H1 (cell line): ENCODE results near the gene CHD6. TPM values are rescaled to one million over a fixed set of nuclear protein-coding genes. Genes with fewer than 3 reads are reported as not detected.

Experiments
- CTCF ChIA-PET: fragments of 300-600 bp; sonication (Branson Sonifier 250); formaldehyde crosslinking; loops from one replicate; lab custom pipeline; 2021; ENCODE audit not compliant: partially characterized antibody; lab: Charles Lee
- POLR2A ChIA-PET: fragments of 300-600 bp; sonication (Branson Sonifier 250); formaldehyde crosslinking; loops from one replicate; lab custom pipeline; 2021; ENCODE audit warnings: inconsistent platforms; ENCODE audit not compliant: partially characterized antibody; lab: Charles Lee
- DNase-seq, 2 experiments: peaks; one replicate each; pipeline versions ENCODE4 v3.0.0 to v3.0.0-alpha.2; 2010 to 2022; ENCODE audit warnings: low spot score in 2 of 2, low read depth in 1 of 2, mixed read lengths in 1 of 2
- FAIRE-seq: peaks from 2 replicates; lab custom pipeline; 2011; peaks lifted over from hg19 to GRCh38; lab: Jason Lieb, UNC
- H2AFZ ChIP-seq: 2 replicates; pipeline ENCODE4 v1.8.1; 2012; ENCODE audit warnings: low read length, inconsistent platforms
- H2AK5ac ChIP-seq: 2 replicates; pipeline ENCODE4 v1.6.1; 2013; ENCODE audit warnings: low read depth, low read length
- H2BK120ac ChIP-seq: replicated peaks from 2 replicates; pipeline ENCODE3; 2013; ENCODE audit warnings: low read depth, low read length, inconsistent platforms
- H2BK12ac ChIP-seq: 2 replicates; pipeline ENCODE4 v1.6.1; 2013; ENCODE audit warnings: low read depth, low read length
- H2BK15ac ChIP-seq: 2 replicates; pipeline ENCODE4 v1.6.1; 2013; ENCODE audit warnings: low read length
- H2BK20ac ChIP-seq: 2 replicates; pipeline ENCODE4 v1.6.1; 2013; ENCODE audit warnings: low read length
- H2BK5ac ChIP-seq: 2 replicates; pipeline ENCODE4 v1.6.1; 2013; ENCODE audit warnings: low read depth, low read length
- H3K14ac ChIP-seq: 2 replicates; pipeline ENCODE4 v1.6.1; 2013; ENCODE audit warnings: inconsistent platforms; ENCODE audit not compliant: insufficient read length
- H3K18ac ChIP-seq: 2 replicates; pipeline ENCODE4 v1.6.1; 2013; ENCODE audit warnings: low read length; ENCODE audit errors: extremely low read depth
- H3K23ac ChIP-seq: 2 replicates; pipeline ENCODE4 v1.6.1; 2013; ENCODE audit warnings: inconsistent platforms; ENCODE audit not compliant: insufficient read length
- H3K23me2 ChIP-seq: 2 replicates; pipeline ENCODE4 v1.6.1; 2013; ENCODE audit warnings: low read depth, low read length
- H3K27ac ChIP-seq: 2 replicates; pipeline ENCODE4 v1.6.1; 2011; ENCODE audit warnings: low read depth, low read length, inconsistent platforms
- H3K27me3 ChIP-seq, 4 experiments: replicated peaks in 1 of 4; 1 replicate in 1 of 4; 2 replicates in 3 of 4; pipeline versions ENCODE4 v1.6.1 to v1.8.1; 2011 to 2013; ENCODE audit warnings: low read length in 3 of 4, mild to moderate bottlenecking in 3 of 4, inconsistent platforms in 2 of 4, mixed read lengths in 2 of 4, moderate library complexity in 1 of 4; ENCODE audit not compliant: control insufficient read depth in 3 of 4, insufficient read depth in 3 of 4; ENCODE audit errors: extremely low read depth in 1 of 4
- H3K36me3 ChIP-seq, 4 experiments: 2 replicates each; pipeline versions ENCODE4 v1.6.1 to v1.8.1; 2011 to 2013; ENCODE audit warnings: mild to moderate bottlenecking in 4 of 4, low read length in 3 of 4, moderate library complexity in 2 of 4, control low read depth in 1 of 4, inconsistent platforms in 1 of 4; ENCODE audit not compliant: insufficient read depth in 4 of 4, control insufficient read depth in 2 of 4
- H3K4ac ChIP-seq: replicated peaks from 2 replicates; pipeline ENCODE3; 2013; ENCODE audit warnings: low read length, low read depth, mixed read lengths, inconsistent platforms; ENCODE audit not compliant: insufficient read length
- H3K4me1 ChIP-seq, 4 experiments: replicated peaks in 1 of 4; 1 replicate in 1 of 4; 2 replicates in 3 of 4; pipeline versions ENCODE4 v1.6.1 to v1.8.1; 2011 to 2013; ENCODE audit warnings: low read length in 3 of 4, inconsistent platforms in 2 of 4, mixed read lengths in 1 of 4; ENCODE audit not compliant: insufficient read depth in 4 of 4, control insufficient read depth in 3 of 4
- H3K4me2 ChIP-seq, 2 experiments: 2 replicates each; pipeline versions ENCODE4 v1.6.1 to v1.8.1; 2011 to 2013; ENCODE audit warnings: low read depth in 2 of 2, low read length in 2 of 2, control low read depth in 1 of 2, inconsistent platforms in 1 of 2, mild to moderate bottlenecking in 1 of 2; ENCODE audit not compliant: insufficient read depth in 1 of 2
- H3K4me3 ChIP-seq, 4 experiments: fragments of 200-600, 300-600 bp in 1 of 4; sonication (generic), shearing (Covaris generic), sonication (Bioruptor Twin) in 1 of 4; 2 replicates each; pipeline versions ENCODE4 v1.5.1 to v1.8.1; 2011 to 2016; ENCODE audit warnings: low read length in 4 of 4, low read depth in 3 of 4, control low read depth in 2 of 4, inconsistent platforms in 2 of 4, mild to moderate bottlenecking in 2 of 4, mixed read lengths in 1 of 4, moderate library complexity in 1 of 4; ENCODE audit not compliant: insufficient read depth in 2 of 4; ENCODE audit errors: extremely low read depth in 1 of 4
- H3K56ac ChIP-seq: replicated peaks from 2 replicates; pipeline ENCODE3; 2013; ENCODE audit warnings: low read depth, mild to moderate bottlenecking, mixed read lengths, low read length, inconsistent platforms; ENCODE audit not compliant: insufficient read length
- H3K79me1 ChIP-seq: 2 replicates; pipeline ENCODE4 v1.6.1; 2013; ENCODE audit warnings: low read depth, low read length, control low read depth
- H3K79me2 ChIP-seq, 2 experiments: 2 replicates each; pipeline versions ENCODE4 v1.6.1 to v1.8.1; 2012 to 2013; ENCODE audit warnings: low read length in 2 of 2, mild to moderate bottlenecking in 2 of 2, inconsistent platforms in 1 of 2; ENCODE audit not compliant: insufficient read depth in 2 of 2, control insufficient read depth in 1 of 2
- H3K9ac ChIP-seq, 4 experiments: replicated peaks in 1 of 4; 1 replicate in 1 of 4; 2 replicates in 3 of 4; pipeline versions ENCODE4 v1.6.1 to v1.8.1; 2011 to 2013; ENCODE audit warnings: low read depth in 3 of 4, low read length in 3 of 4, control low read depth in 2 of 4, mild to moderate bottlenecking in 2 of 4, moderate library complexity in 2 of 4, inconsistent platforms in 1 of 4; ENCODE audit errors: extremely low read depth in 1 of 4
- H3K9me3 ChIP-seq, 2 experiments: 2 replicates each; pipeline versions ENCODE4 v1.6.1 to v1.8.1; 2012 to 2013; ENCODE audit warnings: mild to moderate bottlenecking in 2 of 2, moderate library complexity in 2 of 2, control low read depth in 1 of 2, inconsistent platforms in 1 of 2, low read depth in 1 of 2, low read length in 1 of 2, mixed read lengths in 1 of 2; ENCODE audit not compliant: insufficient read depth in 2 of 2
- H4K20me1 ChIP-seq, 2 experiments: replicated peaks in 1 of 2; 2 replicates each; pipeline versions ENCODE3 to v1.8.1; 2011 to 2013; ENCODE audit warnings: inconsistent platforms in 2 of 2, low read length in 2 of 2, mild to moderate bottlenecking in 1 of 2; ENCODE audit not compliant: insufficient read depth in 2 of 2, control insufficient read depth in 1 of 2
- H4K5ac ChIP-seq: 2 replicates; pipeline ENCODE4 v1.6.1; 2013; ENCODE audit warnings: low read length, low read depth, mixed read lengths, inconsistent platforms; ENCODE audit not compliant: insufficient read length
- H4K8ac ChIP-seq: 2 replicates; pipeline ENCODE4 v1.8.0; 2013; ENCODE audit warnings: mild to moderate bottlenecking, moderate library complexity, low read length, inconsistent platforms; ENCODE audit not compliant: insufficient read depth; ENCODE audit errors: extremely low read depth
- H4K91ac ChIP-seq: replicated peaks from 2 replicates; pipeline ENCODE3; 2013; ENCODE audit warnings: low read length, mixed read lengths, inconsistent platforms; ENCODE audit not compliant: insufficient read length
- CBX5 ChIP-seq: fragments of 300-800, 300-1000 bp; sonication (generic); IDR thresholded peaks from 2 replicates; pipeline ENCODE4 v1.7.1; 2016; ENCODE audit warnings: antibody characterized with exemption, low read length, low read depth
- CREB1 ChIP-seq: IDR thresholded peaks from 2 replicates; pipeline ENCODE4 v1.6.1; 2012; ENCODE audit warnings: inconsistent platforms
- HDAC2 ChIP-seq, 2 experiments: fragments of 300-600 bp in 1 of 2; sonication (generic) in 1 of 2; IDR thresholded peaks; 2 replicates each; pipeline ENCODE4 v1.6.1; 2011 to 2012; ENCODE audit warnings: low read depth in 2 of 2, low read length in 2 of 2, mild to moderate bottlenecking in 2 of 2, moderate library complexity in 2 of 2, borderline replicate concordance in 1 of 2, inconsistent platforms in 1 of 2
- JUN ChIP-seq: IDR thresholded peaks from 2 replicates; pipeline ENCODE4 v1.6.1; 2011; ENCODE audit warnings: low read depth, mild to moderate bottlenecking, improper control_type of control experiment, low read length
- MAFK ChIP-seq: IDR thresholded peaks from 2 replicates; pipeline ENCODE4 v1.6.1; 2012; ENCODE audit warnings: low read depth, mild to moderate bottlenecking, improper control_type of control experiment, low read length
- NRF1 ChIP-seq: IDR thresholded peaks from 2 replicates; pipeline ENCODE4 v1.6.1; 2011; ENCODE audit warnings: mild to moderate bottlenecking, low read depth, low read length, improper control_type of control experiment
- SAP30 ChIP-seq: fragments of 300-600 bp; sonication (generic); IDR thresholded peaks from 2 replicates; pipeline ENCODE4 v1.7.1; 2012; ENCODE audit warnings: low read length, moderate library complexity, mild to moderate bottlenecking, inconsistent platforms; ENCODE audit not compliant: insufficient read depth, insufficient replicate concordance
- SIX5 ChIP-seq: IDR thresholded peaks from 2 replicates; pipeline ENCODE4 v1.6.1; 2011; ENCODE audit warnings: mild to moderate bottlenecking, low read depth, low read length
- SRF ChIP-seq: IDR thresholded peaks from 2 replicates; pipeline ENCODE4 v1.6.1; 2011; ENCODE audit warnings: mild to moderate bottlenecking, low read depth, low read length, moderate library complexity
- ZNF274 ChIP-seq: IDR thresholded peaks from 2 replicates; pipeline ENCODE4 v1.7.0; 2012; ENCODE audit warnings: low read length, borderline replicate concordance; ENCODE audit errors: extremely low read depth
- WGBS, 2 experiments: shearing (Covaris generic) in 1 of 2; methylation state at CpG; one replicate each; pipeline versions ENCODE4 v1.1.6 to v1.1.7; 2013 to 2015; ENCODE audit warnings: low lambda C conversion rate in 2 of 2, mixed read lengths in 2 of 2, inconsistent platforms in 1 of 2, low coverage in 1 of 2, missing lambda C conversion rate in 1 of 2; ENCODE audit not compliant: insufficient replicate concordance in 2 of 2, insufficient coverage in 1 of 2, insufficient read length in 1 of 2; ENCODE audit errors: extremely low coverage in 1 of 2, missing lambda C conversion rate in 1 of 2; 5-methylcytosine and 5-hydroxymethylcytosine counted together
- polyA plus RNA-seq, 7 experiments: library from polyadenylated mRNA; depleted of rRNA in 3 of 7; stranded (reverse) in 5 of 7; unstranded in 2 of 7; fragments of >200 nt in 5 of 7; fragments of 200-250 nt in 2 of 7; gene quantifications; 1 replicate in 5 of 7; 2 replicates in 1 of 7; 4 replicates in 1 of 7; pipeline versions ENCODE4 v1.2.1 to v1.2.3, GENCODE V29; 2011 to 2013; ENCODE audit warnings: missing spikeins in 2 of 7, mixed read lengths in 2 of 7
- total RNA-seq: library from RNA; stranded (reverse); fragmentation: NEBNext Ultra II Directional; extraction: Animal tissue kit (Norgen Biotek cat#: 25700); gene quantifications from 2 replicates; pipeline ENCODE4 v1.2.1, GENCODE V29; 2021
- TF ChIP-seq, protein P1 (sequence below): IDR thresholded peaks from 2 replicates; pipeline ENCODE4 v1.6.1; 2012; ENCODE audit warnings: inconsistent platforms
- TF ChIP-seq, protein P2 (sequence below): IDR thresholded peaks from 2 replicates; pipeline ENCODE4 v1.6.1; 2012; ENCODE audit warnings: inconsistent platforms

Gene CHD6
- total and polyA plus RNA-seq, 2 of the 8 experiments (the other 6 are each of a cell fraction or from before 2014, with no cell fraction given): 11.1 to 62.9 TPM

DNA sequence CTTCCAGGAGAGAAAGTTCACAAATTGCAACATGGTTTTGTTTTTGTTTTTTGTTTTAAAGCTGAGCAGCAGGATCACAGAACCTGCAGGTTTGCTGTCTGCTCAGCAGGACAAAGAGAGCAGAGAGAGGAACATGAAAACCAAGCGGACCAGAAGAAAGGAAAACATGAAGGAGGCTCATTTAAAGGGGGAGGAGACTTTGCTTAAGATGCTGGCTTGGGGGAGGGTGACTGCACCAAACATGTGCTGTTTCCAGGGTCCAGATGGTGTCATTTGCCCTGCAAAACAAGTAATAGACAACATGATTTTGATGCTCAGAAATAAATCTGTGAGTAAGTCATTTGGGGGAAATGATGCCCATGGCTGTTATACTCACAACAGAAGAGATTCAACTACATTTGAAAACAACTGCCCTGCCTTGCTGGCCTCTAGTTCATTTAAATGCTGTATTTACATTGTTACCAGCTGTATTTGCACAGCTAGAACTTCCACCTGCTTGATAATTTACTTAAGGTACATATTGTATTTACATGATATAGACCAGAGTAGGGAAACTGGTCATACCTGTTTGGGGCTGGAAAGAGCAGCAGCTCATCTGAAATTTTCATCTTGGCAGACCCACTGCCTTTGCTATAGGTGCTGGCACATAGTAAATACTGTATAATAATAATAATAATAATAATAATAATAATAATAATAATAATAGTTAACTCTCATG, 32.2 kb upstream of the CHD6 start:
- Histone ChIP-seq H3K27ac (no peak overlapping the region), H2AK5ac (no peak overlapping the region), H3K9ac (no peak overlapping the region), H2BK12ac (no peak overlapping the region), H3K4me2 (peak overlapping the region; percentile 19 to 47), H3K18ac (no peak overlapping the region), H3K79me2 (no peaks in the 10 kb centered on the region), H4K91ac (no peak overlapping the region), H3K4ac (no peak overlapping the region), H4K5ac (no peak overlapping the region), H2BK15ac (no peak overlapping the region), H2BK5ac (no peak overlapping the region), H3K23ac (no peak overlapping the region), H3K4me3 (0 out of 8 replicates have a peak overlapping the region, but pooled peaks of 1 of the 4 experiments have one; percentile 7), H3K14ac (no peak overlapping the region), H3K4me1 (peaks cover 2 to 19% (median 6%) of the 10 kb centered on the region in 4 experiments; a peak in 4 of 7 replicates), H3K79me1 (no peaks in the 10 kb centered on the region), H3K23me2 (no peaks in the 10 kb centered on the region), H2BK20ac (no peak overlapping the region), H3K9me3 (no peaks in the 10 kb centered on the region), H2BK120ac (no peak overlapping the region), H3K27me3 (no peaks in the 10 kb centered on the region), H3K36me3 (no peaks in the 10 kb centered on the region), H2AFZ (peak overlapping the region; percentile 97), H4K8ac (no peak overlapping the region), H4K20me1 (no peaks in the 10 kb centered on the region), H3K56ac (no peak overlapping the region)
- FAIRE-seq (no peak), DNase-seq (no peak)
- CTCF ChIA-PET: interaction anchor here (0.5 to 0.7 kb wide), 2 partner anchors 43 to 326 kb away, joined by 3 read pairs; no protein-coding TSS in a partner anchor
- 69% methylated on average over 1 of the region's 1 CpG; no CpG with 5 or more reads in 1 of the 2 experiments for WGBS, 2 experiments
- POLR2A ChIA-PET: interaction anchor here (0.7 to 1.4 kb wide), 5 partner anchors 10 to 32 kb away, joined by 3 to 4 read pairs (median 3); partner anchors contain the start of gene CHD6
- TF ChIP-seq ZNF274 (no peak), SAP30 (no peak), SRF (no peak), CREB1 (no peak), HDAC2 (IDR thresholded peaks at IDR 0.05; ENCODE audit: borderline replicate concordance in 1 of 2, low read depth in 2 of 2, low read length in 2 of 2) (no peak), SIX5 (no peak), CBX5 (no peak), JUN (no peak), MAFK (no peak), NRF1 (no peak)
- TF ChIP-seq, protein P1, sequence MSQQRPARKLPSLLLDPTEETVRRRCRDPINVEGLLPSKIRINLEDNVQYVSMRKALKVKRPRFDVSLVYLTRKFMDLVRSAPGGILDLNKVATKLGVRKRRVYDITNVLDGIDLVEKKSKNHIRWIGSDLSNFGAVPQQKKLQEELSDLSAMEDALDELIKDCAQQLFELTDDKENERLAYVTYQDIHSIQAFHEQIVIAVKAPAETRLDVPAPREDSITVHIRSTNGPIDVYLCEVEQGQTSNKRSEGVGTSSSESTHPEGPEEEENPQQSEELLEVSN: no peak
- TF ChIP-seq, protein P2, sequence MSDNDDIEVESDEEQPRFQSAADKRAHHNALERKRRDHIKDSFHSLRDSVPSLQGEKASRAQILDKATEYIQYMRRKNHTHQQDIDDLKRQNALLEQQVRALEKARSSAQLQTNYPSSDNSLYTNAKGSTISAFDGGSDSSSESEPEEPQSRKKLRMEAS: no peak
